ENCODE measurements around the gene SMAD5. TPM values are rescaled to one million over a fixed set of nuclear protein-coding genes. Genes with fewer than 3 reads are reported as not detected.

SMAD5 gene
- total and polyA plus RNA-seq, 2 donors (not counting 1 experiment from before 2014, with no cell fraction given) = 9.4 to 38.6 TPM

DNA sequence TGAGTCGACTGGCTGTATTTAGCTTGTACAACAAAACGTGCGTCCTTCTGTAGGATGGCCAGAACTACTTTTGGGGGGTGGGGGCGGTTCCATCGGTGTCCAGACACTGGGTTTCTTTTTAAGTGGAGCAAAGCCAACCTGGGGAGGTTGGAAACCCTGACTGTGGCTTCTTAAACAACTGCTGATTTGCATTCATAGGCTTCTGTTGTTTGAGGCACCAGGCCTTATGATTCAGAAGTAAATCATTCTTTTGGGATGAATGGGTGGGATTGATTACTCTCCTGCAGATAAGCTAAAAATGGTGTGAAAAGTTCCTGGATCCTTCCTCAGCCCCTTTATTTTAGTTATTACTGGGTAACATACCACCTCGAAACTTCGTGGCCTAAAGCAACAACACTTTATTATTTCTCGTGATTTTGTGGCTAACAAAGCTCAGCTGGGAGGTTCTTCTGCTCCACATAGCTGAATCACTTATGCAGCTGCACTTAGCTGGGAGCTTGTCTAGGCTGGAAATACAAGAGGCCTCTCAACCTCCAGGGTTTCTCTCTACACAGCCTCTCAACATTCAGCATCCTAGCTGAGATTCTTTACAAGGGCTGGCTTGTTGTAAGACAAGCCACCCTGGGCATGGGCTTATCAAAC, 72.5 kb downstream of the SMAD5 start:
- ChIA-PET CTCF (interaction anchor here (1.2 kb wide), 1 partner anchor 12 kb away, joined by 3 read pairs; no protein-coding TSS in a partner anchor), POLR2A (no interaction called here)
- H3K36me3 ChIP-seq (replicated peaks in 1 of 2; ENCODE audit: control extremely low read depth in 1 of 2, control insufficient read depth in 1 of 2, extremely low read depth in 1 of 2, insufficient read depth in 2 of 2, low read length in 1 of 2) = no peaks in the 10 kb centered on the region
- H2AFZ ChIP-seq (ENCODE audit: insufficient read depth, low read depth, low read length, poor library complexity, severe bottlenecking) = no peak overlapping the region
- 91% methylated on average over 5 of the region's 8 CpGs for WGBS (ENCODE audit: insufficient coverage)
- no peak overlapping the region for H3K9ac ChIP-seq (ENCODE audit: low read length)
- no peak overlapping the region for H3K27ac ChIP-seq (ENCODE audit: low read length in 2 of 2)
- Mint-ChIP-seq H3K27ac (no peak overlapping the region), H3K9me3 (ENCODE audit: insufficient read depth) (no peaks in the 10 kb centered on the region), H3K4me3 (no peak overlapping the region), H3K4me1 (no peaks in the 10 kb centered on the region), H3K27me3 (peaks cover 33% of the 10 kb centered on the region)
- ATAC-seq (ENCODE audit: low read depth) (no peak), DNase-seq (no peak)
- no peaks in the 10 kb centered on the region for H3K4me1 ChIP-seq (ENCODE audit: control insufficient read depth in 2 of 2, insufficient read depth in 2 of 2, low read length in 2 of 2)
- H3K9me3 ChIP-seq (ENCODE audit: control extremely low read depth in 1 of 3, control insufficient read depth in 2 of 3, insufficient read depth in 1 of 3, low read length in 2 of 3) = no peaks in the 10 kb centered on the region
- peaks cover 0 to 9% (median 1%) of the 10 kb centered on the region in 4 experiments for H3K27me3 ChIP-seq (replicated peaks in 1 of 4; ENCODE audit: control extremely low read depth in 1 of 4, control insufficient read depth in 3 of 4, insufficient read depth in 4 of 4, low read length in 3 of 4)
- intact Hi-C loops (cut with micrococcal nuclease) = no loop called here
- TF ChIP-seq EZH2 (IDR thresholded peaks at IDR 0.05; ENCODE audit: borderline replicate concordance, insufficient read depth, low read depth, low read length, poor library complexity, severe bottlenecking) (no peak), CTCF (IDR thresholded peaks at IDR 0.05) (no peak)
- H3K79me2 ChIP-seq (ENCODE audit: control insufficient read depth, insufficient read depth, low read length) = no peaks in the 10 kb centered on the region
- no peaks in the 10 kb centered on the region for H4K20me1 ChIP-seq (ENCODE audit: control insufficient read depth, insufficient read depth, low read length, poor library complexity, severe bottlenecking)
- H3K4me3 ChIP-seq (ENCODE audit: control extremely low read depth in 1 of 5, extremely low read depth in 1 of 5, insufficient read depth in 1 of 5, low read depth in 2 of 5, low read length in 4 of 5) = no peak overlapping the region
- H3K4me2 ChIP-seq (replicated peaks; ENCODE audit: low read depth, low read length, poor library complexity, severe bottlenecking) = no peak overlapping the region

- no peak overlapping the region for H3K27ac Mint-ChIP-seq
- Histone ChIP-seq H3K4me3 (ENCODE audit: control extremely low read depth in 1 of 5, extremely low read depth in 1 of 5, insufficient read depth in 1 of 5, low read depth in 2 of 5, low read length in 4 of 5) (no peak overlapping the region), H3K27me3 (replicated peaks in 1 of 4; ENCODE audit: control extremely low read depth in 1 of 4, control insufficient read depth in 3 of 4, insufficient read depth in 4 of 4, low read length in 3 of 4) (peaks cover 0 to 9% (median 0%) of the 10 kb centered on the region in 4 experiments), H3K9ac (ENCODE audit: low read length) (no peak overlapping the region), H3K36me3 (replicated peaks in 1 of 2; ENCODE audit: control extremely low read depth in 1 of 2, control insufficient read depth in 1 of 2, extremely low read depth in 1 of 2, insufficient read depth in 2 of 2, low read length in 1 of 2) (no peaks in the 10 kb centered on the region), H2AFZ (ENCODE audit: insufficient read depth, low read depth, low read length, poor library complexity, severe bottlenecking) (no peak overlapping the region), H3K4me1 (ENCODE audit: control insufficient read depth in 2 of 2, insufficient read depth in 2 of 2, low read length in 2 of 2) (no peaks in the 10 kb centered on the region), H4K20me1 (ENCODE audit: control insufficient read depth, insufficient read depth, low read length, poor library complexity, severe bottlenecking) (no peaks in the 10 kb centered on the region), H3K9me3 (ENCODE audit: control extremely low read depth in 1 of 3, control insufficient read depth in 2 of 3, insufficient read depth in 1 of 3, low read length in 2 of 3) (no peaks in the 10 kb centered on the region), H3K4me2 (replicated peaks; ENCODE audit: low read depth, low read length, poor library complexity, severe bottlenecking) (no peak overlapping the region), H3K27ac (ENCODE audit: low read length in 2 of 2) (no peak overlapping the region), H3K79me2 (ENCODE audit: control insufficient read depth, insufficient read depth, low read length) (no peaks in the 10 kb centered on the region)
- intact Hi-C loops (cut with micrococcal nuclease) = no loop called here
- ChIA-PET CTCF (no interaction called here), POLR2A (no interaction called here)
- DNase-seq (no peak), ATAC-seq (ENCODE audit: low read depth) (no peak)
- 82% methylated on average over 4 of the region's 4 CpGs for WGBS (ENCODE audit: insufficient coverage)
- TF ChIP-seq EZH2 (IDR thresholded peaks at IDR 0.05; ENCODE audit: borderline replicate concordance, insufficient read depth, low read depth, low read length, poor library complexity, severe bottlenecking) (no peak), CTCF (IDR thresholded peaks at IDR 0.05) (no peak)
- no peaks in the 10 kb centered on the region for H3K9me3 Mint-ChIP-seq (ENCODE audit: insufficient read depth)
- no peak overlapping the region for H3K4me3 Mint-ChIP-seq
- no peaks in the 10 kb centered on the region for H3K4me1 Mint-ChIP-seq
- H3K27me3 Mint-ChIP-seq = peaks cover 36% of the 10 kb centered on the region
These were observed 73.3 kb downstream of the SMAD5 start for GRCh38 chr5:136205941-136206340.

All from B cell (primary cell).